Body of pancreas (tissue), 4 donors: Measurements from ENCODE around the gene CAST.

ENCODE experiments used
- CTCF ChIP-seq, 7 experiments: fragments of 450-650 bp in 4 of 7; fragments of 200-600 bp in 3 of 7; sonication (generic) in 3 of 7; IDR thresholded peaks; one replicate each; pipeline ENCODE4 v1.5.1; 2016 to 2019; ENCODE audit warnings: antibody characterized with exemption in 7 of 7
- POLR2A ChIP-seq, 3 donors: fragments of 450-650 bp; IDR thresholded peaks; one replicate each; pipeline ENCODE4 v1.6.1; 2016; ENCODE audit warnings: antibody characterized with exemption in 3 of 3, mild to moderate bottlenecking in 2 of 3

- TF ChIP-seq POLR2A (IDR thresholded peaks at IDR 0.05) (no peak), CTCF (IDR thresholded peaks at IDR 0.05) (no peak)
Measured at GRCh38 chr5:96794757-96795156, 132.6 kb downstream of the CAST start.
